Mucosa of gallbladder (tissue), 1 donor: ENCODE data around the gene LCMT2. TPM values are rescaled to one million over a fixed set of nuclear protein-coding genes. Genes with fewer than 3 reads are reported as not detected.
A peak's percentile ranks its signal among the peaks of the same experiment; 100 is the strongest.

Experiments
- DNase-seq: peaks from one replicate; pipeline ENCODE4 v3.0.0-alpha.2; 2020; ENCODE audit warnings: low spot score
- total RNA-seq: library from RNA; stranded (reverse); gene quantifications from one replicate; pipeline ENCODE4 v1.2.1, GENCODE V29; 2021
- donor health status: DM: no; HTN: no; CAD: no.

The LCMT2 gene
- 7.5 TPM for total RNA-seq

- peak; percentile 92 for DNase-seq
Observed at GRCh38 chr15:43329960-43330779, at the start of gene LCMT2. LCMT2 (minus strand) TSS chr15:43330573; CDS start chr15:43330489, 84 bp downstream.

- DNase-seq = no peak
Observed at GRCh38 chr15:43378601-43379000, 48.2 kb upstream of the LCMT2 start.

- DNase-seq = no peak
Observed at GRCh38 chr15:43376017-43376705, 45.8 kb upstream of the LCMT2 start.

- peak; percentile 73 for DNase-seq
Observed at GRCh38 chr15:43370975-43371974, 40.9 kb upstream of the LCMT2 start, which contains the start of the genes TUBGCP4 and ZSCAN29. TUBGCP4 (plus strand) TSS chr15:43371101; CDS start chr15:43371355, 254 bp downstream. ZSCAN29 (minus strand) TSS chr15:43371043; CDS start chr15:43369913, 1,130 bp downstream.

GRCh38 chr15:43370310-43370974, 40.1 kb upstream of the LCMT2 start:
- DNase-seq = no peak

GRCh38 chr15:43361313-43361903, 31.0 kb upstream of the LCMT2 start:
- no peak for DNase-seq

GRCh38 chr15:43360821-43361220, 30.4 kb upstream of the LCMT2 start:
- DNase-seq = no peak

- no peak for DNase-seq
Observed at GRCh38 chr15:43352693-43353382, 22.5 kb upstream of the LCMT2 start.

GRCh38 chr15:43347114-43347513, 16.7 kb upstream of the LCMT2 start:
- no peak for DNase-seq

- no peak for DNase-seq
Observed at GRCh38 chr15:43346305-43346704, 15.9 kb upstream of the LCMT2 start.

- no peak for DNase-seq
Observed at GRCh38 chr15:43330780-43331087, 361 bp upstream of the LCMT2 start.

- DNase-seq = peak; percentile 10
Observed at GRCh38 chr15:43329217-43329959, 985 bp downstream of the LCMT2 start.

GRCh38 chr15:43325039-43325684, 5.2 kb downstream of the LCMT2 start:
- no peak for DNase-seq

- DNase-seq = no peak
Observed at GRCh38 chr15:43318990-43319771, 11.2 kb downstream of the LCMT2 start.

GRCh38 chr15:43317566-43318184, 12.7 kb downstream of the LCMT2 start:
- no peak for DNase-seq

- DNase-seq = no peak
Observed at GRCh38 chr15:43316971-43317346, 13.4 kb downstream of the LCMT2 start.
